GM12864 (cell line): ENCODE measurements around the gene PACRGL.
"Not testable (repeated sequence)": the region's sequence is repeated elsewhere in the genome, so short reads cannot be mapped to it uniquely, and the experiment has no call there.

Experiments used
- DNase-seq: peaks from one replicate; pipeline ENCODE4 v3.0.0-alpha.2; 2011; ENCODE audit warnings: low read depth
- H3K4me3 ChIP-seq: 2 replicates; pipeline ENCODE4 v1.5.1; 2011; ENCODE audit warnings: mild to moderate bottlenecking, low read depth, low read length, control low read depth
- TF ChIP-seq, protein P1 (sequence below): IDR thresholded peaks from 2 replicates; pipeline ENCODE4 v1.5.1; 2011; ENCODE audit warnings: low read depth, mild to moderate bottlenecking, moderate library complexity, low read length, control low read depth, inconsistent platforms; ENCODE audit errors: missing control alignments

The PACRGL gene

GRCh38 chr4:20723019-20723418 lies 22.8 kb downstream of the PACRGL start:
- no peak overlapping the region for H3K4me3 ChIP-seq
- TF ChIP-seq, protein P1, sequence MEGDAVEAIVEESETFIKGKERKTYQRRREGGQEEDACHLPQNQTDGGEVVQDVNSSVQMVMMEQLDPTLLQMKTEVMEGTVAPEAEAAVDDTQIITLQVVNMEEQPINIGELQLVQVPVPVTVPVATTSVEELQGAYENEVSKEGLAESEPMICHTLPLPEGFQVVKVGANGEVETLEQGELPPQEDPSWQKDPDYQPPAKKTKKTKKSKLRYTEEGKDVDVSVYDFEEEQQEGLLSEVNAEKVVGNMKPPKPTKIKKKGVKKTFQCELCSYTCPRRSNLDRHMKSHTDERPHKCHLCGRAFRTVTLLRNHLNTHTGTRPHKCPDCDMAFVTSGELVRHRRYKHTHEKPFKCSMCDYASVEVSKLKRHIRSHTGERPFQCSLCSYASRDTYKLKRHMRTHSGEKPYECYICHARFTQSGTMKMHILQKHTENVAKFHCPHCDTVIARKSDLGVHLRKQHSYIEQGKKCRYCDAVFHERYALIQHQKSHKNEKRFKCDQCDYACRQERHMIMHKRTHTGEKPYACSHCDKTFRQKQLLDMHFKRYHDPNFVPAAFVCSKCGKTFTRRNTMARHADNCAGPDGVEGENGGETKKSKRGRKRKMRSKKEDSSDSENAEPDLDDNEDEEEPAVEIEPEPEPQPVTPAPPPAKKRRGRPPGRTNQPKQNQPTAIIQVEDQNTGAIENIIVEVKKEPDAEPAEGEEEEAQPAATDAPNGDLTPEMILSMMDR, result no peak
- no peak for DNase-seq

DNA sequence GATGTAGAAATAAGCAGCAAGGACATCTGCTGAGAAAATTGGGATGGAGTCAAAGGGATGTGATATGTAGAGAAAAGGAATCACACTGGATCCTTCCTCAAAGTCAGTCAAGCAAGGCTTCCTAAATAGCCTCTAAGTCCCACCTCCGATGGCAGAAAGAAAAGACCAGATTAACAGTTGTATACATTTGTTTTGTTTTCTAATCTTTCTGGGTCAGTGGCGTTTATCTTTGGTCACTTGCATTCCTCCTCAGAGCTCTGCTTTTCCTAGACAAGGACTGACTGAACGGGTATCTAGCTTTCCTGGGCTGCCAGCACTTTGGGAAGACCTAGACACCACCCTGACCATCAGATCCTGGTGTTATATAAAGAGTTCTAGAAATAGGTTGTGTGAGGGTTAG lies 23.2 kb downstream of the PACRGL start:
- TF ChIP-seq, protein P1, result no peak
- H3K4me3 ChIP-seq, result no peak overlapping the region
- DNase-seq, result no peak

DNA sequence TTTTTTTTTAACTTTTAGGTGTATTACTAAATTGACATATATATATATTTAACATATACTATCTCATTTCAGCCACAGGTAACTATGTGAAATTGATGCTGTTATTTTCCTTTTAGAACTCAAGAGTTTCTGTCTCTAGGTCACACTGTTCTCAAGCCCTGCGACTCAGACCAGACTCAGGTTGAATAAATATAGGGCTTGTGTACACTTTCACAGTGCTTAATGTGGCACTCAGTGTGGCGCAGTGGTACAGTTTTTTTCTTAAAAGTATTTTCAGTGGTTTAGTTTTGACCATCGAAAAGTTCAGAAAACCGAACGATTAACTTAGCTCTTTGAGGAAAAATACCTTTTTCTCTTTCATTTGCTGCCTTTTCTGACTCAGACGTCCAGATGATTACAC lies 24.7 kb downstream of the PACRGL start:
- TF ChIP-seq, protein P1, result no peak
- DNase-seq, result no peak
- H3K4me3 ChIP-seq, result no peak overlapping the region

DNA sequence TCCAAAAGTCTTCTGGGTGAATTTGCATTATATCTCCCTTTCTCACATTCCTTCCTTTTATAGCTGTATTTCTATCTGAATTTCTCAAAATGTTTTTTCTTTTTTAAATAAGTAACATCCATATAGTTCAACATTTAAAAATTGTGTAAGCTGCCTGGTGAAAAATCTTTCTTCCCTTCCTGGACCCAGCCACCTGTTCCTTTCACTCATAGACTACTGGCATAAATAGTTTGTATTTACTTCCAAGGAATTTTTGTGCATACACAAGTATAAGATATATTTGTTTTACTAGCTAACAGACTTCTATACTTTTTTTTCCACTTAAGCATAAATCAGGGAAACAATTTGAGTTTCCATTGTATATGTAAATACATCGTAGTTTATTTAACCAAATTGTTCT lies 35.7 kb downstream of the PACRGL start:
- no peak overlapping the region for H3K4me3 ChIP-seq
- no peak for DNase-seq
- TF ChIP-seq, protein P1, result no peak

GRCh38 chr4:20746000-20746399 lies 45.7 kb downstream of the PACRGL start:
- not testable (repeated sequence) for H3K4me3 ChIP-seq, DNase-seq

- DNase-seq, result no peak
- H3K4me3 ChIP-seq, result no peak overlapping the region
- TF ChIP-seq, protein P1, result no peak
Observed at GRCh38 chr4:20752641-20753040, 52.4 kb downstream of the PACRGL start.

DNA sequence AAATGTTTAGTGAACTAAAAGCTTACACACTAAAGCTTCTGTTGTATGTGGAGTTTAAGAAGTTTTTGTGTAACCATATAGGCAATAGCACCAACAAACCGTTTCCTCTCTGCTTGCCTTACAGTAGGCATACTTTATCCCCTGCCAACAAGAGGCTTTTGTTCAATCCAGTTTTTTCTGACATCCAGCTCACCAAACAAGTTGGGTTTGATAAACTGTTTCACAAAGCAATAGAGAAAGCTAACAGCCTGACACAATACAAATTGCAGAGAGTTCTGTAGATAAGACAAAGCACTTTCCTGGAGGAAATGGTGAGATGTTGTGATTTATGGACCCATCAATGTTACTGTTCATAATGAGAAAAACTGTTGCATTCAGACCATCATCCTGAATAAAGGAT lies 53.8 kb downstream of the PACRGL start:
- no peak for DNase-seq
- TF ChIP-seq, protein P1, result no peak
- no peak overlapping the region for H3K4me3 ChIP-seq

DNA sequence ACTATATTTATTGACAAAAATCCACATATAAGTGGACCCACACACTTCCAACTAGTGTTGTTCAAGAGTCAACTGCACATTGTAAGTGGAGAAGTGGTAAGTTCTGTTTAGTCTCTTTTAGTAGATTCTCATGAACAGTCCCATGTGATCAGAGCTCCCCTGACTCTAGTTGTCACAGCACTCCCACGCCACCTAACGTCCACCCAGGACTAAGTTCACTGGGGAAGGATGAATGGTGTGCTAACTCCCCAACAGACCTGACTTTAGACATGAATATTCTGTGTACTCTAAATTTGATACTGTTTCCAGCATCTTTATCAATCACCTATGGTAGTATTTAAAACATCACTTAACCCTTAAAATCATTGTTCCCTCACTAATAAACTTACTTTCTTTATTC lies 59.8 kb downstream of the PACRGL start:
- DNase-seq, result no peak
- TF ChIP-seq, protein P1, result peak; percentile 7

More for the DNA sequence above, 59.8 kb downstream of the PACRGL start:
- H3K4me3 ChIP-seq, result no peak overlapping the region
